ENCODE results near the gene RHBDD1.

- TF ChIP-seq, protein P1, sequence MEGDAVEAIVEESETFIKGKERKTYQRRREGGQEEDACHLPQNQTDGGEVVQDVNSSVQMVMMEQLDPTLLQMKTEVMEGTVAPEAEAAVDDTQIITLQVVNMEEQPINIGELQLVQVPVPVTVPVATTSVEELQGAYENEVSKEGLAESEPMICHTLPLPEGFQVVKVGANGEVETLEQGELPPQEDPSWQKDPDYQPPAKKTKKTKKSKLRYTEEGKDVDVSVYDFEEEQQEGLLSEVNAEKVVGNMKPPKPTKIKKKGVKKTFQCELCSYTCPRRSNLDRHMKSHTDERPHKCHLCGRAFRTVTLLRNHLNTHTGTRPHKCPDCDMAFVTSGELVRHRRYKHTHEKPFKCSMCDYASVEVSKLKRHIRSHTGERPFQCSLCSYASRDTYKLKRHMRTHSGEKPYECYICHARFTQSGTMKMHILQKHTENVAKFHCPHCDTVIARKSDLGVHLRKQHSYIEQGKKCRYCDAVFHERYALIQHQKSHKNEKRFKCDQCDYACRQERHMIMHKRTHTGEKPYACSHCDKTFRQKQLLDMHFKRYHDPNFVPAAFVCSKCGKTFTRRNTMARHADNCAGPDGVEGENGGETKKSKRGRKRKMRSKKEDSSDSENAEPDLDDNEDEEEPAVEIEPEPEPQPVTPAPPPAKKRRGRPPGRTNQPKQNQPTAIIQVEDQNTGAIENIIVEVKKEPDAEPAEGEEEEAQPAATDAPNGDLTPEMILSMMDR (IDR thresholded peaks at IDR 0.05), result no peak
- no peak for TF ChIP-seq POLR2A (IDR thresholded peaks at IDR 0.05)
These were observed 41.6 kb downstream of the RHBDD1 start for GRCh38 chr2:226877491-226877890.
